ENCODE results near the gene IREB2.

The IREB2 gene

GRCh38 chr15:78437107-78437761 is 782 bp upstream of the IREB2 start:
- peak; percentile 41 for DNase-seq

GRCh38 chr15:78438619-78439285 is 736 bp downstream of the IREB2 start:
- DNase-seq: no peak

GRCh38 chr15:78440375-78441373 is 2.7 kb downstream of the IREB2 start:
- DNase-seq: no peak

- no peak for DNase-seq
Observed at GRCh38 chr15:78444255-78444654, 6.2 kb downstream of the IREB2 start.

GRCh38 chr15:78445875-78446274 is 7.9 kb downstream of the IREB2 start:
- no peak for DNase-seq

- DNase-seq: no peak
Observed at GRCh38 chr15:78446551-78446950, 8.5 kb downstream of the IREB2 start.

GRCh38 chr15:78448441-78449219 is 10.6 kb downstream of the IREB2 start:
- no peak for DNase-seq

- DNase-seq: no peak
Observed at GRCh38 chr15:78449220-78449999, 11.4 kb downstream of the IREB2 start.

- no peak for DNase-seq
Observed at GRCh38 chr15:78450285-78450858, 12.4 kb downstream of the IREB2 start.

GRCh38 chr15:78452485-78452884 is 14.5 kb downstream of the IREB2 start:
- DNase-seq: no peak

GRCh38 chr15:78453447-78453846 is 15.4 kb downstream of the IREB2 start:
- no peak for DNase-seq

- no peak for DNase-seq
Observed at GRCh38 chr15:78454992-78455391, 17.0 kb downstream of the IREB2 start.

GRCh38 chr15:78455749-78456148 is 17.7 kb downstream of the IREB2 start:
- no peak for DNase-seq

GRCh38 chr15:78456426-78456825 is 18.4 kb downstream of the IREB2 start:
- DNase-seq: no peak

GRCh38 chr15:78457101-78457500 is 19.1 kb downstream of the IREB2 start:
- peak; percentile 17 for DNase-seq

- DNase-seq: no peak
Observed at GRCh38 chr15:78460737-78461136, 22.7 kb downstream of the IREB2 start.

GRCh38 chr15:78461171-78461888 is 23.3 kb downstream of the IREB2 start:
- no peak for DNase-seq

- no peak for DNase-seq
Observed at GRCh38 chr15:78469031-78469430, 31.0 kb downstream of the IREB2 start.

- DNase-seq: no peak
Observed at GRCh38 chr15:78477295-78477694, 39.3 kb downstream of the IREB2 start.

GRCh38 chr15:78479650-78480049 is 41.6 kb downstream of the IREB2 start:
- DNase-seq: no peak

GRCh38 chr15:78481917-78482316 is 43.9 kb downstream of the IREB2 start:
- no peak for DNase-seq
